Natural killer cell (primary cell): ENCODE results near the gene CTDSP1. TPM values are rescaled to one million over a fixed set of nuclear protein-coding genes. Genes with fewer than 3 reads are reported as not detected.

Source experiments
- ATAC-seq, 3 donors: fragments of 150-1000 bp in 2 of 3; fragments of 200-7000 bp in 1 of 3; cut with Tn5 transposase; 1 replicate in 1 of 3; 2 replicates in 2 of 3; pipeline ENCODE4 v1.10.0; 2021; ENCODE audit warnings: mild to moderate bottlenecking in 2 of 3, moderate library complexity in 2 of 3
- DNase-seq, 2 donors: peaks; one replicate each; pipeline versions ENCODE4 v3.0.0 to v3.0.0-alpha.2; 2013 to 2021; ENCODE audit warnings: mixed read lengths in 1 of 2
- H3K27ac ChIP-seq: one replicate; pipeline ENCODE4 v1.5.1; 2013; ENCODE audit warnings: mild to moderate bottlenecking, low read length
- H3K27me3 ChIP-seq: one replicate; pipeline ENCODE4 v1.6.1; 2013; ENCODE audit warnings: low read length; ENCODE audit not compliant: control insufficient read depth, insufficient read depth
- H3K36me3 ChIP-seq: one replicate; pipeline ENCODE4 v1.6.1; 2013; ENCODE audit warnings: low read length; ENCODE audit not compliant: control insufficient read depth, insufficient read depth
- H3K4me1 ChIP-seq: one replicate; pipeline ENCODE4 v1.6.1; 2013; ENCODE audit warnings: low read length; ENCODE audit not compliant: control insufficient read depth, insufficient read depth
- H3K4me3 ChIP-seq: one replicate; pipeline ENCODE4 v1.5.1; 2013; ENCODE audit warnings: low read length
- H3K9me3 ChIP-seq: one replicate; pipeline ENCODE4 v1.6.1; 2013; ENCODE audit warnings: low read length; ENCODE audit not compliant: control insufficient read depth, insufficient read depth
- H3K27ac Mint-ChIP-seq, 2 donors: one replicate each; pipeline ENCODE4 v1.8.0; 2022; ENCODE audit warnings: mild to moderate bottlenecking in 2 of 2, mixed read lengths in 2 of 2, moderate library complexity in 1 of 2
- H3K27me3 Mint-ChIP-seq, 2 donors: one replicate each; pipeline ENCODE4 v1.8.0; 2022; ENCODE audit warnings: low read depth in 2 of 2, mixed read lengths in 2 of 2
- H3K36me3 Mint-ChIP-seq: one replicate; pipeline ENCODE4 v1.8.0; 2022; ENCODE audit warnings: mixed read lengths
- H3K4me1 Mint-ChIP-seq, 2 donors: one replicate each; pipeline ENCODE4 v1.8.0; 2022; ENCODE audit warnings: mixed read lengths in 2 of 2
- H3K4me3 Mint-ChIP-seq: one replicate; pipeline ENCODE4 v1.8.0; 2022; ENCODE audit warnings: mild to moderate bottlenecking, moderate library complexity, mixed read lengths
- H3K9me3 Mint-ChIP-seq, 2 donors: one replicate each; pipeline ENCODE4 v1.8.0; 2022; ENCODE audit warnings: mixed read lengths in 2 of 2
- WGBS: methylation state at CpG from one replicate; pipeline ENCODE4 v1.1.7; 2013; ENCODE audit warnings: missing lambda C conversion rate; ENCODE audit not compliant: insufficient coverage; 5-methylcytosine and 5-hydroxymethylcytosine counted together
- intact Hi-C: fragments of 100-400 bp; cut with micrococcal nuclease; formaldehyde crosslinking; loops from one replicate; pipeline ENCODE4 v1.14.2; 2022
- total RNA-seq, 4 donors: library from RNA; stranded (reverse); fragments of 120-200 nt in 1 of 4; gene quantifications; one replicate each; pipeline versions ENCODE4 v1.2.3 to v1.2.4, GENCODE V29; 2013 to 2022
- TF ChIP-seq, protein P1 (sequence below): fragments of 200-600 bp; IDR thresholded peaks from one replicate; pipeline ENCODE4 v1.8.0; 2022; ENCODE audit warnings: antibody characterized with exemption

The CTDSP1 gene
- total RNA-seq, 3 donors from 2014 or later (not counting 1 experiment from before 2014, with no cell fraction given), result 223 to 273 (median 228) TPM

DNA sequence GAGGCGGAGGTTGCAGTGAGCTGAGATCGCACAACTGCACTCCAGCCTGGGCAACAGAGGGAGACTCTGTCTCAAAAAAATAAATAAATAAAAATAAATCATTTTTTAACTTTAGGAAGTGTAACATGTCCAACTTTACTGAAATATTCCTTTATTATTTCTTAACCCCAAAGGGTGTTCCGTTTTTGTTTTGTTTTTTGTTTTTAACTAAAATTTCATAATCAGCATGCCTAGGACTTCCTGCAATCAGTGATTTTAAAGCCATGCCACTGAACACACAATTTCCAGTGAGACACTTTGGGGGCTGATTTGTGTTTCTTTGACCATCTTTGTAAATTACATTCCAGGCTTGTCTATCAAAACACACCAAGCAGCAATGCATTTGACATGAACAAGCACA is 35.9 kb upstream of the CTDSP1 start:
- H3K27ac Mint-ChIP-seq, result peak overlapping the region in 1 of 2 donors; percentile 52
- no peaks in the 10 kb centered on the region for H3K27me3 ChIP-seq
- no peaks in the 10 kb centered on the region for H3K9me3 ChIP-seq
- no peaks in the 10 kb centered on the region for H3K36me3 ChIP-seq
- peaks cover 6 to 14% of the 10 kb centered on the region in 2 donors for H3K4me1 Mint-ChIP-seq
- intact Hi-C loops, result no loop called here
- ATAC-seq (no peak), DNase-seq (no peak)
- no peak overlapping the region for H3K4me3 ChIP-seq
- no peaks in the 10 kb centered on the region for H3K36me3 Mint-ChIP-seq
- H3K9me3 Mint-ChIP-seq, result no peaks in the 10 kb centered on the region
- no peaks in the 10 kb centered on the region for H3K27me3 Mint-ChIP-seq
- TF ChIP-seq, protein P1, sequence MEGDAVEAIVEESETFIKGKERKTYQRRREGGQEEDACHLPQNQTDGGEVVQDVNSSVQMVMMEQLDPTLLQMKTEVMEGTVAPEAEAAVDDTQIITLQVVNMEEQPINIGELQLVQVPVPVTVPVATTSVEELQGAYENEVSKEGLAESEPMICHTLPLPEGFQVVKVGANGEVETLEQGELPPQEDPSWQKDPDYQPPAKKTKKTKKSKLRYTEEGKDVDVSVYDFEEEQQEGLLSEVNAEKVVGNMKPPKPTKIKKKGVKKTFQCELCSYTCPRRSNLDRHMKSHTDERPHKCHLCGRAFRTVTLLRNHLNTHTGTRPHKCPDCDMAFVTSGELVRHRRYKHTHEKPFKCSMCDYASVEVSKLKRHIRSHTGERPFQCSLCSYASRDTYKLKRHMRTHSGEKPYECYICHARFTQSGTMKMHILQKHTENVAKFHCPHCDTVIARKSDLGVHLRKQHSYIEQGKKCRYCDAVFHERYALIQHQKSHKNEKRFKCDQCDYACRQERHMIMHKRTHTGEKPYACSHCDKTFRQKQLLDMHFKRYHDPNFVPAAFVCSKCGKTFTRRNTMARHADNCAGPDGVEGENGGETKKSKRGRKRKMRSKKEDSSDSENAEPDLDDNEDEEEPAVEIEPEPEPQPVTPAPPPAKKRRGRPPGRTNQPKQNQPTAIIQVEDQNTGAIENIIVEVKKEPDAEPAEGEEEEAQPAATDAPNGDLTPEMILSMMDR, result no peak
- H3K4me3 Mint-ChIP-seq, result no peak overlapping the region
- peaks cover 28% of the 10 kb centered on the region for H3K4me1 ChIP-seq
- 87% methylated on average over 2 of the region's 3 CpGs for WGBS
- H3K27ac ChIP-seq, result no peak overlapping the region

DNA sequence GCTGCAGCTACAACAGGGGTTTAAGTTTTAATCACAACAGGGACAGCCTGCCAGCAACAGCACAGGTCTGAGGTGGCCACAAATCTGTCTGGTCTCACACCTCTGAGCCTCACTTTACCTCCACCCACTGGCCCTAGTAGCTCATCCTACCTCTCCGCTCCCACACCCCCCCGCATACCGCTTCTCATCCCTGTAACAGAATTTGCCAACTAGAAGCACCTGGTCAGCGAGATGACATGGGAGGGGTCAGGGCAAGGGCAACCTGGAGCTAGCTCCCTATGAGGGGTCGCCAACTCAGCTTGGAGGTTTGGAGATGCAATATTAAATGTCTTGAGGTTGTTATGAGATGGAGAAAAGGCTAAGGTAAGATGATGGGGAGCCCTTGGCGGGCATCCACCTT is 35.5 kb upstream of the CTDSP1 start:
- no peak for DNase-seq
- H3K4me3 ChIP-seq, result no peak overlapping the region
- ATAC-seq, result no peak
- H3K9me3 ChIP-seq, result no peaks in the 10 kb centered on the region
- no peaks in the 10 kb centered on the region for H3K27me3 ChIP-seq
- 94% methylated on average over 6 of the region's 6 CpGs for WGBS
- no peaks in the 10 kb centered on the region for H3K36me3 ChIP-seq
- H3K36me3 Mint-ChIP-seq, result no peaks in the 10 kb centered on the region
- H3K4me1 ChIP-seq, result peaks cover 32% of the 10 kb centered on the region
- H3K4me1 Mint-ChIP-seq, result peaks cover 9 to 14% of the 10 kb centered on the region in 2 donors
- H3K4me3 Mint-ChIP-seq, result no peak overlapping the region
- no peaks in the 10 kb centered on the region for H3K27me3 Mint-ChIP-seq
- TF ChIP-seq, protein P1, result no peak
- H3K27ac ChIP-seq, result no peak overlapping the region
- H3K9me3 Mint-ChIP-seq, result no peaks in the 10 kb centered on the region
- no peak overlapping the region for H3K27ac Mint-ChIP-seq
- intact Hi-C loops, result no loop called here

DNA sequence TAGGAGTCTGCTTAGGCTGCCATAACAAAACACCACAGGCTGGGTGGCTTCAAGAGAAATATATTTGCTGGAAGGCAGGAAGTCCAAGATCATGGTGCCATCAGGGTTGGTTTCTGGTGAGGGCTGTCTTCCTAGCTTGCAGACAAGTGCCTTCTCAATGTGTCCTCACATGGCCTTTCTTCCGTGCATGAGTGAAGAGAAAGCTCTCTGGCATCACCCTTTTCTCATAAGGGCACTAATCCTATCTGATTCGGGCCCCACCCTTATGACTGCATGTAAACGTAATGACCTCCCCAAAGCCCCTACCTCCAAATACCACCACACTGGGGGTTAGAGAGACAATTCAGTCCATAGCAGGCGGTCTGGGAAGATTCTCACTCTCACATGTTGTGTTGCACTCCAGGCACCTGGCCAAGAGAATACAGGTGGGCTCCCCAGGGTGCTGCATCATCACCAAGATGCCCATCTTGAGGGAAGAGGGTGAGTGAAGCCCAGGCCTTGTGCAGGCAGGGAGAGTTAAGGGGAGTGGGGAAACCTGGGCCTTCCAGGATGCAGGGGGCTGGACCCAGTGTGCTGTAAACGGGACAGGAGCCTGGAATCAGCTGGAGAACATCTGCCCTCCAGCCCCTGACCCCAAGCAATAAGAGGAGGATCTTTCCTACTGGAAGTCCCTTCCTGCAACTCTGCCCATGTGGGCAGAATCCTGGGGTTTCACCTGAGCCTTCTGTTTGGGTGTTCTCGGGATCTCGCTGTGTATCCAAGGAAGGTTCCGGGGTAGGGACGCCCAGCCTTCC is 32.9 kb upstream of the CTDSP1 start:
- intact Hi-C loops, result loop anchor here (2.0 kb wide), 1 partner anchor 30 kb away; no protein-coding TSS in a partner anchor
- WGBS, result 87% methylated on average over 9 of the region's 9 CpGs
- no peaks in the 10 kb centered on the region for H3K27me3 Mint-ChIP-seq
- H3K4me3 ChIP-seq, result peak overlapping the region; percentile 57
- peak overlapping the region; percentile 79 to 92 for H3K27ac Mint-ChIP-seq
- ATAC-seq (no peak), DNase-seq (no peak)
- no peaks in the 10 kb centered on the region for H3K9me3 Mint-ChIP-seq
- peaks cover 41% of the 10 kb centered on the region for H3K4me1 ChIP-seq
- no peaks in the 10 kb centered on the region for H3K9me3 ChIP-seq
- peak overlapping the region; percentile 87 for H3K4me3 Mint-ChIP-seq
- H3K4me1 Mint-ChIP-seq, result peaks cover 12 to 14% of the 10 kb centered on the region in 2 donors
- no peaks in the 10 kb centered on the region for H3K27me3 ChIP-seq
- no peaks in the 10 kb centered on the region for H3K36me3 Mint-ChIP-seq
- H3K36me3 ChIP-seq, result no peaks in the 10 kb centered on the region
- H3K27ac ChIP-seq, result peak overlapping the region; percentile 87
- TF ChIP-seq, protein P1, result no peak
